GM12891 (cell line): ENCODE measurements around the gene GARIN3.
"Not testable (repeated sequence)": the region's sequence is repeated elsewhere in the genome, so short reads cannot be mapped to it uniquely, and the experiment has no call there.

Experiments used
- DNase-seq: peaks from one replicate; pipeline ENCODE4 v3.0.0; 2011; ENCODE audit warnings: low spot score; ENCODE audit not compliant: insufficient read length
- FAIRE-seq: peaks from 2 replicates; lab custom pipeline; 2011; peaks lifted over from hg19 to GRCh38; lab: Jason Lieb, UNC
- PAX5 ChIP-seq: IDR thresholded peaks from 2 replicates; pipeline ENCODE4 v1.6.1; 2011; ENCODE audit warnings: low read length, moderate library complexity, mild to moderate bottlenecking; ENCODE audit not compliant: insufficient read depth, severe bottlenecking
- POLR2A ChIP-seq: IDR thresholded peaks from 2 replicates; pipeline ENCODE4 v1.6.1; 2011; ENCODE audit warnings: low read depth, low read length, control low read depth
- POLR2AphosphoS5 ChIP-seq: IDR thresholded peaks from 2 replicates; pipeline ENCODE4 v1.6.1; 2011; ENCODE audit warnings: low read depth, low read length, control low read depth
- POU2F2 ChIP-seq: IDR thresholded peaks from 2 replicates; pipeline ENCODE4 v1.6.1; 2011; ENCODE audit warnings: low read depth, mild to moderate bottlenecking, control low read depth, low read length, moderate library complexity
- SPI1 ChIP-seq: IDR thresholded peaks from 2 replicates; pipeline ENCODE4 v1.6.1; 2011; ENCODE audit warnings: low read depth, low read length, control low read depth
- TAF1 ChIP-seq: IDR thresholded peaks from 2 replicates; pipeline ENCODE4 v1.6.1; 2011; ENCODE audit warnings: low read depth, low read length, control low read depth

The GARIN3 gene

GRCh38 chr5:157186309-157187045 is 20.4 kb upstream of the GARIN3 start:
- TF ChIP-seq POLR2A (no peak), POLR2AphosphoS5 (no peak)
- DNase-seq (no peak), FAIRE-seq (no peak)

DNA sequence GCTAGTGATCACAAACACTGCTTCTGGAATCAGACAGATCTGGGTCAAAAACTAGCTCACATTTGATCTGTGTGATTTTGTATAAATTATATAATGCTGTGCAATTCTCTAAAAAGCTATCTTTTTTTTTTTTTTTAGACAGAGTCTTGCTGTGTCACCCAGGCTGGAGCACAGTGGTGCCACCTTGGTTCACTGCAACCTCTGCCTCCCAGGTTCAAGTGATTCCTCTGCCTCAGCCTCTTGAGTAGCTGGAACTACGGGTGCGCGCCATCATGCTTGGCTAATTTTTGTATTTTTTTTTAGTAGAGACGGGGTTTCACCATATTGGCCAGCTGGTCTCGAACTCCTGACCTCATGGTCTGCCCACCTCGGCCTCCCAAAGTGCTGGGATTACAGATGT is 19.1 kb upstream of the GARIN3 start:
- DNase-seq, FAIRE-seq: not testable (repeated sequence)

DNA sequence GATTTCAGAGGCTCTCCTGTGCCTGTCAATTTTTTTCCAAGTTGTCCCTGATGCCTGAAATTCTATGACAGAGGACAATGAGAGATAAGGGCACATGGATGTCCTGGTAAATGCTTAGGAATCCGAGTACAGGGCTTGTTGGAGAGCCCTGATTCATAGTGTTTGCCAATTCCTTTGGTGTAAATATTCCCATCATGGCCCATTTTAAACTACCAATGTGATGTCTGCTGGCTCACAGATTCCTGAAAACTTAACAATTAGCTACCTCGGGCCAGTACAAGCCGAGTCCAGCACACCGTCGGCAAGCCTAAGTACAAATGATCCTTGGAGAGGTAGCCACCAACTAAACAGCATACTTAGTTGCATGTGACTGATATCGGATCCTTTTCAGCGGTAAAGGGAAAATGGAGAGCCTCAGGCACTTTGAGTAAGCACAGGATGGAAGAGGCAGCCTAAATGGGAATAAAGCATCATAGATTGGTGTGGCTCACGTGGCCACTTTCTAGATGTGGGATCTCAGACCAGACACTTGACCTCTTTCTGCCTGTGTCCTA is 18.1 kb upstream of the GARIN3 start:
- FAIRE-seq (no peak), DNase-seq (no peak)
- TF ChIP-seq POU2F2 (no peak), TAF1 (no peak), SPI1 (no peak)

DNA sequence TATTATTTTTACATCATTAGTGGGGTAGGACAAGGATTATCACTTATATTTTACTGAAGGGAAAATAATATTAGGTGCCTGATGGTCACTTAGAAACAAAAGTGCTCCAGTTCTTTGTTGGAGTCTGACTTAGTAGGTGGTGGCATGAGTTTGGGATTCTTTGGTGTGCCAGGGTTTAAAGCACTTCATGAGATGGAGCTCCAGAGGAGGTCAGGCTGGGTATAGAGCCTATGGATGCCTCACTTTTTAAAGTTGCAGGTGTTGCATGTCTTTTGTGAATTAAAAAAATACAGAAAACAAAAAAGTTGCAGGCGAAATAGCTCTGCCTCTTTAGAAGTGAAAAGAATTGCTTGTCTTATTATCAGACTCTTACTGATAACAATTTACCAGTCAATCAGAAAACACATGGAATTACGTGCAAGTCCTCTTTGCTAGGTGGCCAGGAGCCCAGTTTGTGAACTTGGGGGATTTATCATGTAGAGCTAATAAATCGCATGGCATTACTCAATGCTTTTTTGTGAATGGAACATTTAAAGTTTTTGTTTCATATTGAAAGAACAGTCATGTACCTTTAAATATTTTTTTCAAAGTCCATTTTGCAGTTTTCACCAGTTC is 16.2 kb upstream of the GARIN3 start:
- DNase-seq: no peak
- no peak for FAIRE-seq
- TF ChIP-seq TAF1 (no peak), PAX5 (no peak), POLR2A (no peak), SPI1 (no peak), POU2F2 (no peak), POLR2AphosphoS5 (no peak)

DNA sequence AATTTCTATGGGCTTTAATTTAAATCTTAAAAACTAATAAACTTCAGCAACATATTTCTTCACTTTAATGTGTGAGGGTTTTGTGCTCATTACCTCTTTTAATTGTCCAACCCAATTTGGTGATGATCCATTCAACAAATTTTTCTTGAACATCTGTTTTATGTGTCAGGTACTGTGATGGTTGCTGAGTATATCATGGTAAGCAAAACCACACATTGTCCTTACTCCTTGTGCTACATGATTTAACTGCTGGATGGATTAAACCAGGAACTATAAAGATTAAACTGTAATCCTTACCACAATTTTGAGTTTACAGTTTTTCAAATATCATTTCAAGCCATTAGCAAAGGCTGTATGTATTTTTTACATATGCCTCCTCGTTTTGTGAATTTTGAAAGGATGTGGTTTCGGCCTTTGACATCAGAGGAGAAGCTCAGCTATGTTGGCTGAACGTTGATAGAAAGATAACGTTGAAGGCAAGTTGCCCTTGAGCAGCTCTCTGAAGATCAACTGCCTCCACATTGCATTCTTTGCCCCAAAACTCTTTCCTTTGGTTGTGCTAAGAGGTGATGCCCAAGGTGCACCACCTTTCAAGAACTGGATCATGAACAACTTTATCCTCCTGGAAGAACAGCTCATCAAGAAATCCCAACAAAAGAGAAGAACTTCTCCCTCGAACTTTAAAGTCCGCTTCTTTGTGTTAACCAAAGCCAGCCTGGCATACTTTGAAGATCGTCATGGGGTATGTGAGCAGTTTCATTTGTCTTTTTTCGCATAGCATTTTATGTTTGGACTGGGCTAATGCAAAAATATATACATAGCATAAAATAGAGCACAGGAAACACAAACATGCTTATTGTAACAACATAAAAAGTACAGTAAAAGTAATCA is 14.6 kb upstream of the GARIN3 start, which contains the start of gene ITK:
Gene ITK (plus strand): TSS at position 467 of the 891 bp plus-strand sequence. CDS start 138 bp downstream, at position 605.
- DNase-seq (no peak), FAIRE-seq (peak; percentile 43)
- TF ChIP-seq PAX5: no peak
- TF ChIP-seq POU2F2: no peak
- no peak for TF ChIP-seq POLR2A
- no peak for TF ChIP-seq TAF1
- no peak for TF ChIP-seq POLR2AphosphoS5
- no peak for TF ChIP-seq SPI1

GRCh38 chr5:157178966-157179365 is 12.9 kb upstream of the GARIN3 start:
- DNase-seq: no peak
- FAIRE-seq: peak; percentile 26
- no peak for TF ChIP-seq TAF1
- TF ChIP-seq POLR2AphosphoS5: no peak
- no peak for TF ChIP-seq PAX5
- TF ChIP-seq POLR2A: no peak
- TF ChIP-seq SPI1: no peak
- no peak for TF ChIP-seq POU2F2

DNA sequence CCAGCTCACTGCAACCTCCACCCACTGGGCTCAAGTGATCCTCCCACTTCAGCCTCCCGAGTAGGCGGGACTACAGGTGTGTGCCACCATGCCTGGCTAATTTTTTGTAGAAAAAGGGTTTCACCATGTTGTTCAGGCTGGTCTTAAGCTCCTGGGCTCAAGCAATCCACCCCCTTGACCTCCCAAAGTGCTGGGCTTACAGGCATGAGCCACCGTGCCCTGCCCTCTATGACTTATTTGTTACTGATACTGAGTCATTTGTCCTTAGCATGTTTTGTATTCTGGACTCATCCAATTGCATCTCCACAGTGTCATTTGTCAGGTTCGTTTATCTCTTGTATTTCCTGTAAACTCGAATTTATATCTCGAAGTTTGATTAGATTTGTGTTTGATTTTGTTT is 11.9 kb upstream of the GARIN3 start:
- DNase-seq (no peak), FAIRE-seq (peak; percentile 13)

DNA sequence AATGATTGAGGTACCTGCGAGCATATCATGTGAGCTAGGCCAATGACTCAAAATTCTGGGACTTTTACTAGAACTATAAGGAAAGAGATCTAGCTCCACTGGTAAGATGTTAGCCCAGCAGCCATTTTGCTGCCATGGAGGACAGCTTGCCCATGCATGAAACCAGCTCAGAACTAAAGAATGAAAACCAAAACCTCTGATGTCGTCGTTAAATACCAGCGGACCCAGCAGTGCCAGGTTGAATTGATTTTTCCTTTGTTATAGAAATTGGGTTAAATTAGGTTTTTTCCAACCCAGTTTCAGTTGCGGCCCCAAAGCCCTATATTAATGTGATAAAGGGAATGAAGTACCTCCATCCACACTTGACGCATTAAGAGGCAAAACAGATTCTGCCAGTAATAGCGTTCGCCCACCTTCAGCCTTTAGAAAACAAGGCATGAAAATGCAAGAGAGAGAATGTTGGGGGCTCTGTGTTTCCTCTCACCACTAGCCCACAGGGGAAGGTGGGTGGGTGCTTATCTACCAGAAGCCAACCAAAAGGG is 9.1 kb upstream of the GARIN3 start:
- DNase-seq: no peak
- no peak for FAIRE-seq
- no peak for TF ChIP-seq POLR2A
- no peak for TF ChIP-seq POLR2AphosphoS5
- no peak for TF ChIP-seq POU2F2
- no peak for TF ChIP-seq TAF1
- TF ChIP-seq SPI1: no peak
- TF ChIP-seq PAX5: no peak

More for the DNA sequence above, 11.9 kb upstream of the GARIN3 start:
- TF ChIP-seq POLR2A (no peak), TAF1 (no peak), POLR2AphosphoS5 (no peak), POU2F2 (no peak), SPI1 (no peak), PAX5 (no peak)

DNA sequence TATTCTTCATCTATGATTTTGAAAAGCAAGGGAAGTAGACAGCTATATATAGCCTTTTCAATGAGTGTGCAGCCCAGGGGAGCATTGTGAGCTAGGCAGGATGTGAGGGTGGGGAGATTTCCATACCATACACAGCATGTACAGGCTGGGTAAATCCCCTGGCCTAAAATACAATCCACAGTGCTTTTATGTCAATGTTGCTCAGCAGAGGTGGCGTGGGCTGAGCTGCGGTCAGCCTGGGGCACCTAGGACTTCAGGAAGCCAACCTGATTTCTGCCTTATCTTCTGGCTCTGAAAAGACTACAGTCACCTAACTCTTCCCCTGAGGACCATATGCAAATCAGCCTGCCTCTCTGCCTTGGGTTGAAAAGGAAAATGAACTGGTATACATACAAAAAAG is 6.3 kb upstream of the GARIN3 start:
- peak; percentile 35 for DNase-seq
- TF ChIP-seq TAF1: no peak
- peak; percentile 44 for TF ChIP-seq PAX5
- TF ChIP-seq POLR2A: no peak
- peak; percentile 99 for TF ChIP-seq POU2F2
- peak; percentile 99 for FAIRE-seq
